ENCODE measurements around the gene NELL1.

- no peak for TF ChIP-seq CTCF (IDR thresholded peaks at IDR 0.05; ENCODE audit: insufficient read depth, low read length)
- no peak for TF ChIP-seq GABPA (IDR thresholded peaks at IDR 0.05; ENCODE audit: low read depth)
- TF ChIP-seq POLR2AphosphoS5 (IDR thresholded peaks at IDR 0.05; ENCODE audit: low read depth) = no peak
- TF ChIP-seq, protein P1, sequence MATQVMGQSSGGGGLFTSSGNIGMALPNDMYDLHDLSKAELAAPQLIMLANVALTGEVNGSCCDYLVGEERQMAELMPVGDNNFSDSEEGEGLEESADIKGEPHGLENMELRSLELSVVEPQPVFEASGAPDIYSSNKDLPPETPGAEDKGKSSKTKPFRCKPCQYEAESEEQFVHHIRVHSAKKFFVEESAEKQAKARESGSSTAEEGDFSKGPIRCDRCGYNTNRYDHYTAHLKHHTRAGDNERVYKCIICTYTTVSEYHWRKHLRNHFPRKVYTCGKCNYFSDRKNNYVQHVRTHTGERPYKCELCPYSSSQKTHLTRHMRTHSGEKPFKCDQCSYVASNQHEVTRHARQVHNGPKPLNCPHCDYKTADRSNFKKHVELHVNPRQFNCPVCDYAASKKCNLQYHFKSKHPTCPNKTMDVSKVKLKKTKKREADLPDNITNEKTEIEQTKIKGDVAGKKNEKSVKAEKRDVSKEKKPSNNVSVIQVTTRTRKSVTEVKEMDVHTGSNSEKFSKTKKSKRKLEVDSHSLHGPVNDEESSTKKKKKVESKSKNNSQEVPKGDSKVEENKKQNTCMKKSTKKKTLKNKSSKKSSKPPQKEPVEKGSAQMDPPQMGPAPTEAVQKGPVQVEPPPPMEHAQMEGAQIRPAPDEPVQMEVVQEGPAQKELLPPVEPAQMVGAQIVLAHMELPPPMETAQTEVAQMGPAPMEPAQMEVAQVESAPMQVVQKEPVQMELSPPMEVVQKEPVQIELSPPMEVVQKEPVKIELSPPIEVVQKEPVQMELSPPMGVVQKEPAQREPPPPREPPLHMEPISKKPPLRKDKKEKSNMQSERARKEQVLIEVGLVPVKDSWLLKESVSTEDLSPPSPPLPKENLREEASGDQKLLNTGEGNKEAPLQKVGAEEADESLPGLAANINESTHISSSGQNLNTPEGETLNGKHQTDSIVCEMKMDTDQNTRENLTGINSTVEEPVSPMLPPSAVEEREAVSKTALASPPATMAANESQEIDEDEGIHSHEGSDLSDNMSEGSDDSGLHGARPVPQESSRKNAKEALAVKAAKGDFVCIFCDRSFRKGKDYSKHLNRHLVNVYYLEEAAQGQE (IDR thresholded peaks at IDR 0.05; ENCODE audit: insufficient replicate concordance, low read depth) = no peak
These were observed 588.1 kb downstream of the NELL1 start for GRCh38 chr11:21257461-21257860.
